Heart right ventricle (tissue), 16 donors: ENCODE data around the gene GNPTAB. TPM values are rescaled to one million over a fixed set of nuclear protein-coding genes. Genes with fewer than 3 reads are reported as not detected.

Experiments used
- ATAC-seq, 8 donors: fragments of 200-7000 bp; cut with Tn5 transposase; one replicate each; pipeline ENCODE4 v1.9.1; 2020; ENCODE audit warnings: mild to moderate bottlenecking in 8 of 8, moderate library complexity in 8 of 8, moderate number of reproducible peaks in 1 of 8
- DNase-seq, 2 donors: peaks; one replicate each; pipeline ENCODE4 v3.0.0-alpha.2; 2020
- H3K27ac ChIP-seq, 10 donors: fragments of 200-600 bp; sonication (generic) in 2 of 10; one replicate each; pipeline versions ENCODE4 v1.5.0 to v1.8.0; 2020 to 2022; ENCODE audit warnings: mild to moderate bottlenecking in 3 of 10
- H3K27me3 ChIP-seq, 7 donors: fragments of 200-600 bp; one replicate each; pipeline ENCODE4 v1.8.0; 2021 to 2022; ENCODE audit warnings: mild to moderate bottlenecking in 2 of 7
- H3K36me3 ChIP-seq, 9 donors: fragments of 200-600 bp; sonication (generic) in 1 of 9; one replicate each; pipeline versions ENCODE4 v1.5.0 to v1.8.0; 2020 to 2022; ENCODE audit warnings: mild to moderate bottlenecking in 2 of 9
- H3K4me1 ChIP-seq, 9 donors: fragments of 200-600 bp; sonication (generic) in 1 of 9; one replicate each; pipeline versions ENCODE4 v1.5.0 to v1.8.0; 2020 to 2022; ENCODE audit warnings: mild to moderate bottlenecking in 4 of 9
- H3K4me3 ChIP-seq, 10 donors: fragments of 200-600 bp; sonication (generic) in 2 of 10; one replicate each; pipeline versions ENCODE4 v1.5.0 to v1.8.0; 2020 to 2022; ENCODE audit warnings: mild to moderate bottlenecking in 7 of 10, moderate library complexity in 2 of 10
- H3K9me3 ChIP-seq, 11 donors: fragments of 200-600 bp in 10 of 11; sonication (generic) in 2 of 11; one replicate each; pipeline versions ENCODE4 v1.5.0 to v1.8.0; 2013 to 2022; ENCODE audit warnings: mild to moderate bottlenecking in 2 of 11, control low read depth in 1 of 11, moderate library complexity in 1 of 11
- CTCF ChIP-seq, 9 donors: fragments of 200-600 bp; sonication (generic) in 2 of 9; IDR thresholded peaks; one replicate each; pipeline versions ENCODE4 v1.5.0 to v1.8.0; 2021 to 2022; ENCODE audit warnings: antibody characterized with exemption in 9 of 9, mild to moderate bottlenecking in 5 of 9, moderate library complexity in 1 of 9
- WGBS, 2 donors: extraction: QIAGEN DNeasy Blood & Tissue Kit; methylation state at CpG; one replicate each; pipeline ENCODE4 v1.1.7; 2013; ENCODE audit warnings: inconsistent platforms in 1 of 2; 5-methylcytosine and 5-hydroxymethylcytosine counted together
- intact Hi-C, 10 donors: fragments of 100-400 bp; cut with DNase I; formaldehyde crosslinking; loops; one replicate each; pipeline versions ENCODE4 v1.11.1 to v1.14.2; 2022
- polyA plus RNA-seq, 2 donors: library from polyadenylated mRNA; stranded (reverse); fragments of 200-250 nt; gene quantifications; one replicate each; pipeline ENCODE4 v1.2.3, GENCODE V29; 2013
- total RNA-seq, 10 donors: library from RNA; stranded (reverse); fragmentation: NEBNext Ultra II Directional in 3 of 10; extraction: Animal tissue kit (Norgen Biotek cat#: 25700) in 3 of 10; gene quantifications; one replicate each; pipeline versions ENCODE4 v1.2.1 to v1.2.4, GENCODE V29; 2021 to 2023
- donor health status: Arrhythmogenic right ventricular cardiomyopathy.
- donor health status: ischemic (EF 13 %, LVEDD 7.1; RV severe dilation, severe dysfunction).
- donor health status: healthy with polysubstance abuse.
- donor health status: DM: no; HTN: yes; CAD: no.
- donor health status: DM: no; HTN: no; CAD: no.
- donor health status: ischemic (EF 25% LVEDD 6.9; RV normal size, moderate dysfunction).
- donor health status: ischemic (EF 25% LVEDD 5.7; RV mildly dilated, moderate dysfunction).
- donor health status: healthy.
- donor health status: DM: yes; HTN: yes; CAD: no.
- donor health status: Ischemic cardiomyopathy.
- donor health status: ischemic (EF 35%, LVEDD 5.7; RV mildly dilated, moderate dysfunction).
- donor health status: nonischemic (EF 11% LVEDD 7.7; RV severe dilation, severe dysfunction).
- donor health status: DM: yes; HTN: yes; CAD: no.
- donor health status: PGD.
- donor health status: ischemic (EF 29% LVEDD 5.4; RV normal size, mild dysfunction).
- donor health status: nonischemic (EF 23%, LVEDD 6.1; RV moderate dilation, normal function).

The GNPTAB gene
- total and polyA plus RNA-seq, 12 donors = 10.5 to 60.6 (median 47.6) TPM

GRCh38 chr12:101782273-101782731, 48.5 kb downstream of the GNPTAB start:
- WGBS, 2 donors = 92 to 95% methylated on average over 3 of the region's 3 CpGs

GRCh38 chr12:101781834-101782233, 48.9 kb downstream of the GNPTAB start:
- intact Hi-C loops = no loop called here
- DNase-seq = no peak
- Histone ChIP-seq H3K4me3 (no peak overlapping the region), H3K9me3 (no peaks in the 10 kb centered on the region), H3K27me3 (no peaks in the 10 kb centered on the region), H3K27ac (no peak overlapping the region), H3K36me3 (peaks cover 0 to 70% (median 6%) of the 10 kb centered on the region in 9 donors), H3K4me1 (peaks cover 0 to 22% (median 10%) of the 10 kb centered on the region in 9 donors)
- 93% methylated on average over 3 of the region's 3 CpGs for WGBS, 2 donors
- no peak for TF ChIP-seq CTCF (IDR thresholded peaks at IDR 0.05)
- ATAC-seq = no peak

More at GRCh38 chr12:101782273-101782731, 48.5 kb downstream of the GNPTAB start:
- H3K27ac ChIP-seq = no peak overlapping the region
- no peaks in the 10 kb centered on the region for H3K27me3 ChIP-seq
- DNase-seq (no peak), ATAC-seq (no peak)
- peaks cover 0 to 19% (median 10%) of the 10 kb centered on the region in 9 donors for H3K4me1 ChIP-seq
- no peaks in the 10 kb centered on the region for H3K9me3 ChIP-seq
- H3K4me3 ChIP-seq = no peak overlapping the region
- intact Hi-C loops = no loop called here
- H3K36me3 ChIP-seq = peaks cover 0 to 70% (median 6%) of the 10 kb centered on the region in 9 donors
- TF ChIP-seq CTCF (IDR thresholded peaks at IDR 0.05) = no peak

GRCh38 chr12:101780599-101780998, 50.2 kb downstream of the GNPTAB start:
- peaks cover 0 to 75% (median 5%) of the 10 kb centered on the region in 9 donors for H3K36me3 ChIP-seq
- no peak overlapping the region for H3K27ac ChIP-seq
- H3K4me1 ChIP-seq = peaks cover 0 to 24% (median 10%) of the 10 kb centered on the region in 9 donors
- no peaks in the 10 kb centered on the region for H3K27me3 ChIP-seq
- no peaks in the 10 kb centered on the region for H3K9me3 ChIP-seq
- intact Hi-C loops = no loop called here
- ATAC-seq (no peak), DNase-seq (no peak)
- no peak for TF ChIP-seq CTCF (IDR thresholded peaks at IDR 0.05)
- H3K4me3 ChIP-seq = no peak overlapping the region
- WGBS, 2 donors = 93% methylated on average over 2 of the region's 2 CpGs

GRCh38 chr12:101779626-101780025, 51.1 kb downstream of the GNPTAB start:
- peaks cover 0 to 68% (median 0%) of the 10 kb centered on the region in 9 donors for H3K36me3 ChIP-seq
- H3K4me1 ChIP-seq = peaks cover 0 to 24% (median 10%) of the 10 kb centered on the region in 9 donors
- no peak overlapping the region for H3K27ac ChIP-seq
- intact Hi-C loops = loop anchor here in 5 of 10 donors (5.0 to 10.0 kb wide), 4 partner anchors 53 to 375 kb away; partner anchors contain the start of genes GNPTAB (in 2 of the 5) and ARL1 (in 1 of the 5)
- ATAC-seq = no peak
- no peak overlapping the region for H3K4me3 ChIP-seq
- DNase-seq = no peak
- 95% methylated on average over 6 of the region's 6 CpGs for WGBS, 2 donors
- H3K27me3 ChIP-seq = no peaks in the 10 kb centered on the region
- TF ChIP-seq CTCF (IDR thresholded peaks at IDR 0.05) = no peak
- no peaks in the 10 kb centered on the region for H3K9me3 ChIP-seq
